ENCODE measurements around the gene DOK6.

DNA sequence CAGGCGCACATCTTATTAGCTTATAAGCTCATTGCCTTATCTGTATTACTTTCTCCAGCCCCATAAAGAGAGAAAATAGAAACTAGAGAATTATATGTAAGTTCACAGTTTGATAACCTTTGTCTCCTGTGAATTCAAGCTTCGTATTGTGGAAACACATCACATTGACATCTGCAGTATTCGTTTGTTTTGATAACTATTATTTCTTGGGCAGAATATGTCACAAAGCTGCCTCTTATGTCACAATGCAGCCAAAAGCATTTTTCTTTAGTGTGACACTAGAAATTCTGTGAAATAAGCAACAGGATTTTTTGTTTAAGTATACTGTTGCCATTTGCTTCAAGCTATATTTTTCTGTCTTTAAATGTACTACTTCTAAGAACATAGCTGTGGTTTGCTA, 221.5 kb downstream of the DOK6 start:
- no peak for TF ChIP-seq EZH2 (IDR thresholded peaks at IDR 0.05)
- no peak for TF ChIP-seq POLR2AphosphoS5 (IDR thresholded peaks at IDR 0.05; ENCODE audit: borderline replicate concordance, low read depth, low read length)
- TF ChIP-seq FOXP2 (optimal IDR thresholded peaks at IDR 0.05; ENCODE audit: control extremely low read depth, extremely low read length, insufficient read depth), result no peak
